Psoas muscle (tissue), 8 donors: ENCODE data around the gene ADORA1. TPM values are rescaled to one million over a fixed set of nuclear protein-coding genes. Genes with fewer than 3 reads are reported as not detected.

Source experiments
- ATAC-seq, 4 donors: fragments of 200-7000 bp; cut with Tn5 transposase; one replicate each; pipeline ENCODE4 v1.9.1; 2020; ENCODE audit warnings: moderate library complexity in 3 of 4, mild to moderate bottlenecking in 2 of 4
- DNase-seq, 2 donors: peaks; one replicate each; pipeline ENCODE4 v3.0.0-alpha.2; 2020
- H3K27ac ChIP-seq: fragments of 200-600 bp; one replicate; pipeline ENCODE4 v1.8.0; 2022
- H3K27me3 ChIP-seq, 3 donors: fragments of 200-600 bp in 1 of 3; one replicate each; pipeline versions ENCODE4 v1.6.1 to v1.8.0; 2013 to 2022; ENCODE audit warnings: low read length in 2 of 3, mild to moderate bottlenecking in 2 of 3, moderate library complexity in 1 of 3; ENCODE audit not compliant: insufficient read depth in 3 of 3
- H3K36me3 ChIP-seq, 2 donors: fragments of 200-600 bp in 1 of 2; one replicate each; pipeline versions ENCODE4 v1.6.1 to v1.8.0; 2013 to 2022; ENCODE audit warnings: low read depth in 1 of 2, mild to moderate bottlenecking in 1 of 2, moderate library complexity in 1 of 2; ENCODE audit not compliant: insufficient read depth in 1 of 2
- H3K4me1 ChIP-seq: fragments of 200-600 bp; one replicate; pipeline ENCODE4 v1.8.0; 2022
- H3K4me3 ChIP-seq: fragments of 200-600 bp; one replicate; pipeline ENCODE4 v1.8.0; 2022; ENCODE audit warnings: mild to moderate bottlenecking
- H3K9me3 ChIP-seq: fragments of 200-600 bp; one replicate; pipeline ENCODE4 v1.8.0; 2022
- CTCF ChIP-seq: fragments of 200-600 bp; IDR thresholded peaks from one replicate; pipeline ENCODE4 v1.8.0; 2022; ENCODE audit warnings: antibody characterized with exemption
- WGBS, 3 donors: extraction: QIAGEN DNeasy Blood & Tissue Kit; methylation state at CpG; one replicate each; pipeline versions ENCODE4 v1.1.6 to v1.1.7; 2013; 5-methylcytosine and 5-hydroxymethylcytosine counted together
- intact Hi-C, 2 donors: fragments of 100-400 bp; cut with DNase I; formaldehyde crosslinking; loops; one replicate each; pipeline versions ENCODE4 v1.11.0 to v1.14.2; 2022
- polyA plus RNA-seq, 3 donors: library from polyadenylated mRNA; stranded (reverse); fragments of 200-250 nt; gene quantifications; one replicate each; pipeline ENCODE4 v1.2.3, GENCODE V29; 2013
- total RNA-seq, 4 donors: library from RNA; stranded (reverse); fragmentation: NEBNext Ultra II Directional in 2 of 4; extraction: Animal tissue kit (Norgen Biotek cat#: 25700) in 2 of 4; gene quantifications; one replicate each; pipeline versions ENCODE4 v1.2.1 to v1.2.4, GENCODE V29; 2021 to 2023
- donor health status: healthy with polysubstance abuse.
- donor health status: DM: no; HTN: no; CAD: no; lungs with moderate emphysema.
- donor health status: Bipolar disorder and iron deficiency.
- donor health status: healthy.
- donor health status: DM: yes; HTN: yes; CAD: no.
- donor health status: DM: no; HTN: no; CAD: no.
- donor health status: DM: no; HTN: no; CAD: no.
- donor health status: DM: yes; HTN: yes; CAD: no.

ADORA1 gene
- total and polyA plus RNA-seq, 7 donors = 1.1 to 10.4 (median 1.8) TPM

DNA sequence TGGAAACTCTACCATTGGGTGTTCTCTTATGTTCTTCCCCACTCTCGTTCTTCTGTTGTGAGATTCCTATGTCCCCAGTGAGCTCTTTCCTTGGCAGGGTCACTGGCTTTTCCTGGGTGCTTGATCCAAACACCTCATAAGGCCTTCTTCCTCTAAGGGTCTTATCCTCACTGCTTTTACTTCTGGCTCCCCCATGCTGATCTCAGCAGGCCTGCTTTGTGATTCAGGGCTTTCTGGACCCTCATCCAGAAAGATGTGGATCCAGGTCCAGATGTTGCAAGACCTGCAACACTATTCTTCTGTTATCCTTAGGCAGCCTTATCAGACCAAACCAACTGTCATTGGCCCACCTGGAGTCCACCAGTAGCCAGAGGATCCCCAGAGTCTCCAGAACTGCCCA, 30.5 kb upstream of the ADORA1 start:
- peaks cover 20% of the 10 kb centered on the region for H3K4me1 ChIP-seq
- intact Hi-C loops = no loop called here
- no peak overlapping the region for H3K27ac ChIP-seq
- ATAC-seq (no peak), DNase-seq (no peak)
- TF ChIP-seq CTCF = no peak
- no peak overlapping the region for H3K4me3 ChIP-seq
- 78 to 95% (median 91%) methylated on average over 1 of the region's 1 CpG for whole genome bisulfite sequencing, 3 donors
- H3K36me3 ChIP-seq = no peaks in the 10 kb centered on the region
- peaks cover 8% of the 10 kb centered on the region for H3K9me3 ChIP-seq
- no peaks in the 10 kb centered on the region for H3K27me3 ChIP-seq

- ATAC-seq (peak in 3 of 4 donors; percentile 18 to 42 (median 19)), DNase-seq (no peak)
- intact Hi-C loops = no loop called here
- Histone ChIP-seq H3K36me3 (no peaks in the 10 kb centered on the region), H3K27ac (peak overlapping the region; percentile 69), H3K9me3 (peaks cover 8% of the 10 kb centered on the region), H3K4me3 (peak overlapping the region; percentile 4), H3K4me1 (peaks cover 20% of the 10 kb centered on the region), H3K27me3 (no peaks in the 10 kb centered on the region)
- WGBS, 3 donors = 60 to 73% (median 69%) methylated on average over 1 of the region's 1 CpG
- no peak for TF ChIP-seq CTCF
These were observed 29.1 kb upstream of the ADORA1 start for GRCh38 chr1:203098445-203098844.

GRCh38 chr1:203098914-203099520, 28.5 kb upstream of the ADORA1 start:
- Histone ChIP-seq H3K27me3 (no peaks in the 10 kb centered on the region), H3K4me3 (peak overlapping the region; percentile 4), H3K36me3 (no peaks in the 10 kb centered on the region), H3K4me1 (peaks cover 20% of the 10 kb centered on the region), H3K9me3 (peaks cover 8% of the 10 kb centered on the region), H3K27ac (peak overlapping the region; percentile 70)
- ATAC-seq (peak; percentile 61 to 88 (median 76)), DNase-seq (no peak)
- 62 to 81% (median 62%) methylated on average over 8 of the region's 8 CpGs for WGBS, 3 donors
- no peak for TF ChIP-seq CTCF
- intact Hi-C loops = no loop called here

DNA sequence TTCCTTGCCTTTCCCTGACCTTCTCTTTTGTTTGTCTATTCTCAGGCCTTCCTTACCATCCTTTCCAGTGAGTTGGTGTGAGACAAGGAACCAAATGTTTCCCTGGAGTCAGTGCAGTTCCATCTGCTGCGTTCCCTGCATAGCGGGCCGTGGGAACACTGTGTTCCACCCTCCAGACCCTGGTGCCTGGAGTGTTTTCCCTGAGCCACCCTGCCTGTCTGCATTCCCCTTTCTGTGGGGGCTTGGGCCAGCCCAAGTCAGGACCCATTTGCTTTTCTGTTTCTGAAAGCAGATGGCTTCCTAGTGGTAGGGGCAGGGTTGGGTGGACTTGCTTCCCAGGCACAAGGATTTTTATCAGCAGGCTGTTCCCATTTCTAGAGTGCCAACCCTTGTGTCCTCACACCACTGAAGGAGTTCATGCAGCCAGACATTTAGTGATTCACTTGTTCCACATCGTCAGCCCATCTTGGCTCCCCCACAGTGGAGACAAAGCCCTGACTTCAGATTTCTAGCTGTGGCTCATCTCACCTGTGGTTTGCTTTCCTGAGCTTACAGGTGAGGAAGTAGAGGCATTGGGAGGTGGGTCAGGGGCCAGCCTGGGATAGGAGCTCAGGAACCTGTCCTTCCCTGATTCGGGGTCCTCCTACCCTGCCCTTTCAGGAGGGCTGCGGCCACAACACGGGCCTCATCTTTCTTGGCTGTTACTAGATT, 27.6 kb upstream of the ADORA1 start:
- peaks cover 20% of the 10 kb centered on the region for H3K4me1 ChIP-seq
- H3K9me3 ChIP-seq = peaks cover 7% of the 10 kb centered on the region
- no peaks in the 10 kb centered on the region for H3K36me3 ChIP-seq
- H3K27ac ChIP-seq = peak overlapping the region; percentile 70
- intact Hi-C loops = no loop called here
- no peaks in the 10 kb centered on the region for H3K27me3 ChIP-seq
- no peak for TF ChIP-seq CTCF
- ATAC-seq (peak; percentile 27 to 76 (median 58)), DNase-seq (no peak)
- whole genome bisulfite sequencing, 3 donors = 51 to 75% (median 52%) methylated on average over 7 of the region's 7 CpGs
- H3K4me3 ChIP-seq = no peak overlapping the region
